ENCODE data around the gene TREX2. TPM values are rescaled to one million over a fixed set of nuclear protein-coding genes. Genes with fewer than 3 reads are reported as not detected.

The TREX2 gene
- total and polyA plus RNA-seq, 7 donors = 0.10 to 0.56 (median 0.27) TPM; not detected in 2

DNA sequence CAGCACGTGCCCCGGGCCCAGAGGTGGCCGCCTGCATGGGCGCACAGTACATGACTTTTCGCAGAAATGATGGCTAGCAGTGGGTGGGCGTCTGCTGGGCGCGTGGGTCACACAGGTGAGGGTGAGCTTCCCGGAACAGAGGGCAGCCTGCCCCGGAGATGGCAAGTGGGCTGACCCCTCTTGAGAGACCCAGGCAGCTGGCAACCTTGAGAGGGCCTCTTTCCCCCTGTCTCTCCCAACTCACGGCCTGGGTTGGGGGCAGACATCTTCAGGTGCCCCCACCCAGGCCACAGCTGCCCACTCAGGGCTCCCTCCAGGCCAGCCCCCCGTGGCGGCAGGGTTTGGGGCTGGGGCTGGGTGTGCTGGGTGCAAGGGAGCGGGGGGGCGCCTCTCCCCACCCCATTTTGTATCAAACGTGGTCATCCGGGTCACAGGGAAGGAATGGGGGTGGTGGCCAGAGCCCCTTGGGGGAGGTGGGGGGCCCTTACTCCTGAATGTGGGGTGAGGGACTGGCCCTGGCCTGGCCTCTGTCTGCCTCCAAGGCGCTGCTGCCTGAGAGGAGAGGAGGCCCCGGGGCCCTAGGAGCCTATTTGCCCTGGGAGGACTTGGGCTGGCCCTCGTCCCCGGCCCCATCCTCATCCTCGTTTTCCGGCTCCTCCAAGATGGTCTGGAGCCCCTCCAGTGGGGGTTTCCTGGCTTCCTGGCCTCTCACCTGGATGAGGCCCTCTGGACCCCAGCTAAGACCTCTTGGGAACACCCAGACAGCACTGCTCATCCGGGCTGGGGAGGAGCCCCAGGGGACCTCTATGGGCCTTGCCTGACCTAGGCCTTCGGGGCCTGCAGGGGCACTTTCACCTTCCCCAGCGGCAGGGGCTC, 49.3 kb downstream of the TREX2 start:
- intact Hi-C loops (cut with DNase I) = no loop called here
- 78 to 86% (median 84%) methylated on average over 15 to 26 of the region's 26 CpGs for WGBS, 3 donors
- H3K27ac ChIP-seq = no peak overlapping the region
- H3K36me3 ChIP-seq (ENCODE audit: insufficient read depth in 1 of 2, low read depth in 1 of 2) = no peaks in the 10 kb centered on the region
- no peak for TF ChIP-seq CTCF (IDR thresholded peaks at IDR 0.05)
- H3K27me3 ChIP-seq (ENCODE audit: insufficient read depth in 3 of 3, low read length in 2 of 3) = peaks cover 0 to 18% (median 0%) of the 10 kb centered on the region in 3 donors
- H3K4me1 ChIP-seq = no peaks in the 10 kb centered on the region
- H3K9me3 ChIP-seq = no peaks in the 10 kb centered on the region
- DNase-seq (no peak), ATAC-seq (no peak)
- no peak overlapping the region for H3K4me3 ChIP-seq

DNA sequence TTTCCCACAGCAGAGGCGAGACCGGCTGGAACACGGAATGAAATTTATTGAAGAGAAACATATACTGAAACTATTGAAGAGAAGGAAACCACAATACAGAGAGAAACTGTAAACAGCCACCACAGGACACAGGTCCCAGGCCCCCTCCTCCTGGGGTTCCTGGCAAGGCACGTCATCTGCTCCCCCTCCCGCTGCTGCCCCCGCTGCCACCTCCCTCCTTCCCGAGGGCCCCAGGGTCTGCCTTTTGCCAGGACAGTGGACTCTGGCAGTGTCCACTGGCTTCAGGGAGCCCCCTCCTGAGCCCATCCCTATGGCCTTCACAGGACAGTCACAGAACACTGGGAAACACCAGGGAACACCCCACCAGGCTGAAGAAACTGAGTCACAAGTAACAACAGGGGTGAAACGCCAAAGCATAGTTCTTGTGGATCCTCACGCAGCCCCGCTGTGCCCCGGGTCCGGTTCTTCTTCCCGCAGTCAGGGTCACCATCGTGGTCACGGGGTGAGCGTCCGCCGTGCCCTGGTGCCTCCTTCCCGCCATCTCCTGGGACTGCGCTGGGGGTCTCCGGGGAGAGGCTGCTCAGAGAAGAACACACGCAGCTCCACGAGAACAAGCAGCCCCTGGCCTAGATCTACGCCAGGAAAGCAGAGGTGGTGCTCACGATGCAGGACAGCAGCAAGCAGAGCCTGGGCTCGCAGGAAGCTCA, 50.1 kb downstream of the TREX2 start:
- Histone ChIP-seq H3K4me1 (no peaks in the 10 kb centered on the region), H3K27me3 (ENCODE audit: insufficient read depth in 3 of 3, low read length in 2 of 3) (peaks cover 0 to 18% (median 0%) of the 10 kb centered on the region in 3 donors), H3K36me3 (ENCODE audit: insufficient read depth in 1 of 2, low read depth in 1 of 2) (no peaks in the 10 kb centered on the region), H3K27ac (no peak overlapping the region), H3K4me3 (no peak overlapping the region), H3K9me3 (no peaks in the 10 kb centered on the region)
- 85 to 89% (median 88%) methylated on average over 16 to 26 of the region's 26 CpGs for WGBS, 3 donors
- DNase-seq (no peak), ATAC-seq (no peak)
- no peak for TF ChIP-seq CTCF (IDR thresholded peaks at IDR 0.05)
- intact Hi-C loops (cut with DNase I) = no loop called here

- Histone ChIP-seq H3K4me1 (no peaks in the 10 kb centered on the region), H3K27me3 (ENCODE audit: insufficient read depth in 3 of 3, low read length in 2 of 3) (peaks cover 0 to 18% (median 0%) of the 10 kb centered on the region in 3 donors), H3K27ac (no peak overlapping the region), H3K4me3 (no peak overlapping the region), H3K36me3 (ENCODE audit: insufficient read depth in 1 of 2, low read depth in 1 of 2) (no peaks in the 10 kb centered on the region), H3K9me3 (no peaks in the 10 kb centered on the region)
- 64 to 77% (median 76%) methylated on average over 13 of the region's 13 CpGs for WGBS, 3 donors
- no peak for TF ChIP-seq CTCF (IDR thresholded peaks at IDR 0.05)
- DNase-seq (no peak), ATAC-seq (no peak)
- intact Hi-C loops (cut with DNase I) = no loop called here
Observed at GRCh38 chrX:153394612-153395011, 51.2 kb downstream of the TREX2 start.

Other genes starting within 250 kb of the TREX2 start
- not detected for gene PNMA6F, start 124.3 kb downstream of the TREX2 start, total RNA-seq
- not detected for gene PNMA6F, start 124.3 kb downstream of the TREX2 start, polyA plus RNA-seq
- gene ZNF275, start 111.9 kb downstream of the TREX2 start, total RNA-seq = 1 to 10 TPM; 5.5 to 7.7 (median 6.2) TPM
- 1 to 10 TPM; 2.4 to 4.3 (median 3.1) TPM for gene ZNF275, start 111.9 kb downstream of the TREX2 start, polyA plus RNA-seq
- gene PNMA6E, start 44.7 kb downstream of the TREX2 start, total RNA-seq = not detected
- gene PNMA6E, start 44.7 kb downstream of the TREX2 start, polyA plus RNA-seq = not detected
- under 1 TPM; 0.30 to 0.50 (median 0.36) TPM for gene ZFP92, start 34.6 kb downstream of the TREX2 start, total RNA-seq
- under 1 TPM; 0.10 to 0.16 (median 0.16) TPM for gene ZFP92, start 34.6 kb downstream of the TREX2 start, polyA plus RNA-seq
- 10 to 100 TPM; 10.7 to 17.3 (median 12.7) TPM for gene HAUS7, start 24.5 kb upstream of the TREX2 start, total RNA-seq
- gene HAUS7, start 24.5 kb upstream of the TREX2 start, polyA plus RNA-seq = 10 to 100 TPM in 2 of 3 donors, 1 to 10 TPM in 1; 8.3 to 18.5 (median 15.0) TPM
- 10 to 100 TPM; 12.6 to 62.4 (median 23.6) TPM for gene BGN, start 48.9 kb upstream of the TREX2 start, total RNA-seq
- 1 to 10 TPM; 6.7 to 9.9 (median 8.4) TPM for gene BGN, start 48.9 kb upstream of the TREX2 start, polyA plus RNA-seq
- gene ATP2B3, start 71.6 kb upstream of the TREX2 start, total RNA-seq = under 1 TPM in 1 of 4 donors, not detected in 3; 0.04 TPM
- gene ATP2B3, start 71.6 kb upstream of the TREX2 start, polyA plus RNA-seq = under 1 TPM in 2 of 3 donors, not detected in 1; 0.01 TPM
- 10 to 100 TPM; 17.0 to 34.3 (median 20.6) TPM for gene CCNQ, start 153.1 kb upstream of the TREX2 start, total RNA-seq
- 10 to 100 TPM; 47.8 to 53.5 (median 48.6) TPM for gene CCNQ, start 153.1 kb upstream of the TREX2 start, polyA plus RNA-seq
- not detected for gene DUSP9, start 201.1 kb upstream of the TREX2 start, total RNA-seq
- gene DUSP9, start 201.1 kb upstream of the TREX2 start, polyA plus RNA-seq = not detected
- gene PNCK, start 227.8 kb upstream of the TREX2 start, total RNA-seq = 1 to 10 TPM in 1 of 4 donors, under 1 TPM in 3; 0.79 to 1.9 (median 0.92) TPM
- gene PNCK, start 227.8 kb upstream of the TREX2 start, polyA plus RNA-seq = 1 to 10 TPM in 1 of 3 donors, under 1 TPM in 2; 0.21 to 1.0 (median 0.35) TPM
- gene SLC6A8, start 241.9 kb upstream of the TREX2 start, total RNA-seq = 100 to 1,000 TPM in 2 of 4 donors, 10 to 100 TPM in 2; 82.2 to 256 (median 117) TPM
- gene SLC6A8, start 241.9 kb upstream of the TREX2 start, polyA plus RNA-seq = 100 to 1,000 TPM in 2 of 3 donors, 10 to 100 TPM in 1; 84.9 to 209 (median 104) TPM

Measured in psoas muscle (tissue), 8 donors.